Panc1 (cell line): ENCODE measurements around the gene YWHAQ.

Experiments
- POLR2AphosphoS5 ChIP-seq: IDR thresholded peaks from 2 replicates; pipeline ENCODE4 v1.6.1; 2012; ENCODE audit warnings: mild to moderate bottlenecking, low read depth, low read length, moderate library complexity
- SIN3A ChIP-seq: IDR thresholded peaks from 2 replicates; pipeline ENCODE4 v1.6.1; 2012; ENCODE audit warnings: low read depth, mild to moderate bottlenecking, low read length, moderate library complexity, borderline replicate concordance; ENCODE audit not compliant: insufficient read depth
- TCF7L2 ChIP-seq: IDR thresholded peaks from 2 replicates; pipeline ENCODE4 v1.6.1; 2011; ENCODE audit warnings: mild to moderate bottlenecking, low read depth, low read length, inconsistent platforms
- TF ChIP-seq, protein P1 (sequence below): fragments of 450-650 bp; IDR thresholded peaks from 2 replicates; pipeline ENCODE4 v1.5.1; 2017; ENCODE audit warnings: mild to moderate bottlenecking
- TF ChIP-seq, protein P2 (sequence below), 2 experiments: IDR thresholded peaks; 2 replicates each; pipeline ENCODE4 v1.6.1; 2011 to 2012; ENCODE audit warnings: low read depth in 2 of 2, control low read depth in 1 of 2, low read length in 1 of 2, mild to moderate bottlenecking in 1 of 2, moderate library complexity in 1 of 2; ENCODE audit not compliant: insufficient read depth in 1 of 2

DNA sequence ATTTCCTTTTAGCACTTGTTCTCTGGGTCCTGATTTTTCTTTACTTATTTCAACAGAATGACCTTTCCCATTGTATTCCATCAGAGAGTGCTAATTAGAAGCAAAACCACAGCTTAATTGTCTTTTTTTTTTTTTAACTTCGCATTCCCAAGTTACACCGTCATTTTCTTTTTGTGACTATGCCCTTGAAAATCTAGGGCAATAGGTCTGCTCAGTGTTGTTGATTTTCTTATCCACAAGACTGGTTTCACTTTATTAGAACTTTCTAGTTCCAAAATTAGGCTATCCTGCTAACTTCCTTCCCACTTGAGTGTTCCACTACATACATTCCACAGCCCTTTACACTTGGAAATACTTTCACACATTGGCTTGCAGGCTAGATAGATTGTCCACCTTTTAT lies 56.5 kb downstream of the YWHAQ start:
- TF ChIP-seq, protein P1, sequence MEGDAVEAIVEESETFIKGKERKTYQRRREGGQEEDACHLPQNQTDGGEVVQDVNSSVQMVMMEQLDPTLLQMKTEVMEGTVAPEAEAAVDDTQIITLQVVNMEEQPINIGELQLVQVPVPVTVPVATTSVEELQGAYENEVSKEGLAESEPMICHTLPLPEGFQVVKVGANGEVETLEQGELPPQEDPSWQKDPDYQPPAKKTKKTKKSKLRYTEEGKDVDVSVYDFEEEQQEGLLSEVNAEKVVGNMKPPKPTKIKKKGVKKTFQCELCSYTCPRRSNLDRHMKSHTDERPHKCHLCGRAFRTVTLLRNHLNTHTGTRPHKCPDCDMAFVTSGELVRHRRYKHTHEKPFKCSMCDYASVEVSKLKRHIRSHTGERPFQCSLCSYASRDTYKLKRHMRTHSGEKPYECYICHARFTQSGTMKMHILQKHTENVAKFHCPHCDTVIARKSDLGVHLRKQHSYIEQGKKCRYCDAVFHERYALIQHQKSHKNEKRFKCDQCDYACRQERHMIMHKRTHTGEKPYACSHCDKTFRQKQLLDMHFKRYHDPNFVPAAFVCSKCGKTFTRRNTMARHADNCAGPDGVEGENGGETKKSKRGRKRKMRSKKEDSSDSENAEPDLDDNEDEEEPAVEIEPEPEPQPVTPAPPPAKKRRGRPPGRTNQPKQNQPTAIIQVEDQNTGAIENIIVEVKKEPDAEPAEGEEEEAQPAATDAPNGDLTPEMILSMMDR = no peak
- TF ChIP-seq, protein P2, sequence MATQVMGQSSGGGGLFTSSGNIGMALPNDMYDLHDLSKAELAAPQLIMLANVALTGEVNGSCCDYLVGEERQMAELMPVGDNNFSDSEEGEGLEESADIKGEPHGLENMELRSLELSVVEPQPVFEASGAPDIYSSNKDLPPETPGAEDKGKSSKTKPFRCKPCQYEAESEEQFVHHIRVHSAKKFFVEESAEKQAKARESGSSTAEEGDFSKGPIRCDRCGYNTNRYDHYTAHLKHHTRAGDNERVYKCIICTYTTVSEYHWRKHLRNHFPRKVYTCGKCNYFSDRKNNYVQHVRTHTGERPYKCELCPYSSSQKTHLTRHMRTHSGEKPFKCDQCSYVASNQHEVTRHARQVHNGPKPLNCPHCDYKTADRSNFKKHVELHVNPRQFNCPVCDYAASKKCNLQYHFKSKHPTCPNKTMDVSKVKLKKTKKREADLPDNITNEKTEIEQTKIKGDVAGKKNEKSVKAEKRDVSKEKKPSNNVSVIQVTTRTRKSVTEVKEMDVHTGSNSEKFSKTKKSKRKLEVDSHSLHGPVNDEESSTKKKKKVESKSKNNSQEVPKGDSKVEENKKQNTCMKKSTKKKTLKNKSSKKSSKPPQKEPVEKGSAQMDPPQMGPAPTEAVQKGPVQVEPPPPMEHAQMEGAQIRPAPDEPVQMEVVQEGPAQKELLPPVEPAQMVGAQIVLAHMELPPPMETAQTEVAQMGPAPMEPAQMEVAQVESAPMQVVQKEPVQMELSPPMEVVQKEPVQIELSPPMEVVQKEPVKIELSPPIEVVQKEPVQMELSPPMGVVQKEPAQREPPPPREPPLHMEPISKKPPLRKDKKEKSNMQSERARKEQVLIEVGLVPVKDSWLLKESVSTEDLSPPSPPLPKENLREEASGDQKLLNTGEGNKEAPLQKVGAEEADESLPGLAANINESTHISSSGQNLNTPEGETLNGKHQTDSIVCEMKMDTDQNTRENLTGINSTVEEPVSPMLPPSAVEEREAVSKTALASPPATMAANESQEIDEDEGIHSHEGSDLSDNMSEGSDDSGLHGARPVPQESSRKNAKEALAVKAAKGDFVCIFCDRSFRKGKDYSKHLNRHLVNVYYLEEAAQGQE (IDR thresholded peaks at IDR 0.05; ENCODE audit: insufficient read depth in 1 of 2, low read depth in 2 of 2, low read length in 1 of 2) = no peak
- TF ChIP-seq TCF7L2 (no peak), POLR2AphosphoS5 (no peak), SIN3A (no peak)
